ENCODE measurements around the gene CASS4. TPM values are rescaled to one million over a fixed set of nuclear protein-coding genes. Genes with fewer than 3 reads are reported as not detected.

CASS4 gene
- total RNA-seq, 2 donors from 2014 or later = 7.1 to 18.6 TPM

- Mint-ChIP-seq H3K36me3 (ENCODE audit: low read depth) (peaks cover 2% of the 10 kb centered on the region), H3K4me3 (peak overlapping the region; percentile 47)
- no peak for ATAC-seq
These were observed 9.1 kb downstream of the CASS4 start for GRCh38 chr20:56420940-56421688.

GRCh38 chr20:56422076-56422823, 10.2 kb downstream of the CASS4 start:
- H3K36me3 Mint-ChIP-seq (ENCODE audit: low read depth) = peaks cover 1% of the 10 kb centered on the region
- DNase-seq = no peak
- H3K9me3 ChIP-seq (ENCODE audit: control insufficient read depth, low read length, poor library complexity, severe bottlenecking) = no peaks in the 10 kb centered on the region
- no peak overlapping the region for H3K4me3 Mint-ChIP-seq
- peak; percentile 32 for ATAC-seq
- H3K4me1 Mint-ChIP-seq = peaks cover 40% of the 10 kb centered on the region
- peak overlapping the region; percentile 72 for H3K27ac Mint-ChIP-seq
- H3K27me3 Mint-ChIP-seq = no peaks in the 10 kb centered on the region

More at GRCh38 chr20:56420940-56421688, 9.1 kb downstream of the CASS4 start:
- Mint-ChIP-seq H3K27me3 (no peaks in the 10 kb centered on the region), H3K4me1 (peaks cover 42% of the 10 kb centered on the region), H3K27ac (no peak overlapping the region)
- DNase-seq = no peak
- H3K9me3 ChIP-seq (ENCODE audit: control insufficient read depth, low read length, poor library complexity, severe bottlenecking) = no peaks in the 10 kb centered on the region

- peaks cover 40% of the 10 kb centered on the region for H3K4me1 Mint-ChIP-seq
- no peak overlapping the region for H3K4me3 Mint-ChIP-seq
- H3K9me3 ChIP-seq (ENCODE audit: control insufficient read depth, low read length, poor library complexity, severe bottlenecking) = no peaks in the 10 kb centered on the region
- H3K36me3 Mint-ChIP-seq (ENCODE audit: low read depth) = no peaks in the 10 kb centered on the region
- no peak for DNase-seq
- H3K27ac Mint-ChIP-seq = peak overlapping the region; percentile 72
- H3K27me3 Mint-ChIP-seq = no peaks in the 10 kb centered on the region
- ATAC-seq = no peak
These were observed 10.7 kb downstream of the CASS4 start for GRCh38 chr20:56422824-56423189.

- H3K4me3 Mint-ChIP-seq = no peak overlapping the region
- H3K36me3 Mint-ChIP-seq (ENCODE audit: low read depth) = no peaks in the 10 kb centered on the region
- H3K27me3 Mint-ChIP-seq = no peaks in the 10 kb centered on the region
- ATAC-seq = no peak
- H3K9me3 ChIP-seq (ENCODE audit: control insufficient read depth, low read length, poor library complexity, severe bottlenecking) = no peaks in the 10 kb centered on the region
- DNase-seq = no peak
- no peak overlapping the region for H3K27ac Mint-ChIP-seq
- peaks cover 40% of the 10 kb centered on the region for H3K4me1 Mint-ChIP-seq
These were observed 11.2 kb downstream of the CASS4 start for GRCh38 chr20:56423211-56423610.

- DNase-seq = no peak
- no peaks in the 10 kb centered on the region for H3K9me3 ChIP-seq (ENCODE audit: control insufficient read depth, low read length, poor library complexity, severe bottlenecking)
- Mint-ChIP-seq H3K36me3 (ENCODE audit: low read depth) (no peaks in the 10 kb centered on the region), H3K4me3 (no peak overlapping the region), H3K27ac (no peak overlapping the region), H3K4me1 (peaks cover 36% of the 10 kb centered on the region), H3K27me3 (no peaks in the 10 kb centered on the region)
- ATAC-seq = no peak
These were observed 11.8 kb downstream of the CASS4 start for GRCh38 chr20:56423886-56424285.

- no peaks in the 10 kb centered on the region for H3K27me3 Mint-ChIP-seq
- H3K36me3 Mint-ChIP-seq (ENCODE audit: low read depth) = no peaks in the 10 kb centered on the region
- DNase-seq (no peak), ATAC-seq (no peak)
- no peak overlapping the region for H3K27ac Mint-ChIP-seq
- no peaks in the 10 kb centered on the region for H3K9me3 ChIP-seq (ENCODE audit: control insufficient read depth, low read length, poor library complexity, severe bottlenecking)
- peaks cover 43% of the 10 kb centered on the region for H3K4me1 Mint-ChIP-seq
- H3K4me3 Mint-ChIP-seq = no peak overlapping the region
These were observed 12.9 kb downstream of the CASS4 start for GRCh38 chr20:56424931-56425330.

- H3K9me3 ChIP-seq (ENCODE audit: control insufficient read depth, low read length, poor library complexity, severe bottlenecking) = no peaks in the 10 kb centered on the region
- ATAC-seq (no peak), DNase-seq (no peak)
- Mint-ChIP-seq H3K4me3 (no peak overlapping the region), H3K4me1 (peaks cover 47% of the 10 kb centered on the region), H3K27ac (no peak overlapping the region), H3K36me3 (ENCODE audit: low read depth) (peaks cover 2% of the 10 kb centered on the region), H3K27me3 (no peaks in the 10 kb centered on the region)
These were observed 14.0 kb downstream of the CASS4 start for GRCh38 chr20:56426026-56426425.

GRCh38 chr20:56426926-56427325, 14.9 kb downstream of the CASS4 start:
- DNase-seq = no peak
- Mint-ChIP-seq H3K27ac (no peak overlapping the region), H3K4me3 (no peak overlapping the region), H3K27me3 (no peaks in the 10 kb centered on the region), H3K4me1 (peaks cover 42% of the 10 kb centered on the region), H3K36me3 (ENCODE audit: low read depth) (peaks cover 2% of the 10 kb centered on the region)
- ATAC-seq = no peak
- H3K9me3 ChIP-seq (ENCODE audit: control insufficient read depth, low read length, poor library complexity, severe bottlenecking) = no peaks in the 10 kb centered on the region

- H3K4me3 Mint-ChIP-seq = no peak overlapping the region
- ATAC-seq (no peak), DNase-seq (no peak)
- peak overlapping the region; percentile 41 for H3K27ac Mint-ChIP-seq
- no peaks in the 10 kb centered on the region for H3K9me3 ChIP-seq (ENCODE audit: control insufficient read depth, low read length, poor library complexity, severe bottlenecking)
- peaks cover 33% of the 10 kb centered on the region for H3K4me1 Mint-ChIP-seq
- H3K27me3 Mint-ChIP-seq = no peaks in the 10 kb centered on the region
- peaks cover 2% of the 10 kb centered on the region for H3K36me3 Mint-ChIP-seq (ENCODE audit: low read depth)
These were observed 15.7 kb downstream of the CASS4 start for GRCh38 chr20:56427797-56428196.

GRCh38 chr20:56428410-56428809, 16.4 kb downstream of the CASS4 start:
- Mint-ChIP-seq H3K4me1 (peaks cover 37% of the 10 kb centered on the region), H3K36me3 (ENCODE audit: low read depth) (peaks cover 2% of the 10 kb centered on the region), H3K27me3 (no peaks in the 10 kb centered on the region), H3K27ac (no peak overlapping the region), H3K4me3 (peak overlapping the region; percentile 7)
- ATAC-seq (no peak), DNase-seq (no peak)
- H3K9me3 ChIP-seq (ENCODE audit: control insufficient read depth, low read length, poor library complexity, severe bottlenecking) = no peaks in the 10 kb centered on the region

- H3K4me3 Mint-ChIP-seq = peak overlapping the region; percentile 78
- H3K27ac Mint-ChIP-seq = peak overlapping the region; percentile 53
- H3K4me1 Mint-ChIP-seq = peaks cover 37% of the 10 kb centered on the region
- ATAC-seq (no peak), DNase-seq (no peak)
- H3K27me3 Mint-ChIP-seq = no peaks in the 10 kb centered on the region
- peaks cover 2% of the 10 kb centered on the region for H3K36me3 Mint-ChIP-seq (ENCODE audit: low read depth)
- H3K9me3 ChIP-seq (ENCODE audit: control insufficient read depth, low read length, poor library complexity, severe bottlenecking) = no peaks in the 10 kb centered on the region
These were observed 16.8 kb downstream of the CASS4 start for GRCh38 chr20:56428881-56429280.

GRCh38 chr20:56429502-56429901, 17.4 kb downstream of the CASS4 start:
- Mint-ChIP-seq H3K4me3 (peak overlapping the region; percentile 78), H3K4me1 (peaks cover 37% of the 10 kb centered on the region), H3K27ac (peak overlapping the region; percentile 53), H3K36me3 (ENCODE audit: low read depth) (peaks cover 2% of the 10 kb centered on the region), H3K27me3 (no peaks in the 10 kb centered on the region)
- ATAC-seq (peak; percentile 21), DNase-seq (no peak)
- H3K9me3 ChIP-seq (ENCODE audit: control insufficient read depth, low read length, poor library complexity, severe bottlenecking) = no peaks in the 10 kb centered on the region

- Mint-ChIP-seq H3K36me3 (ENCODE audit: low read depth) (peaks cover 2% of the 10 kb centered on the region), H3K4me1 (peaks cover 37% of the 10 kb centered on the region), H3K27ac (peak overlapping the region; percentile 53), H3K4me3 (peak overlapping the region; percentile 78), H3K27me3 (no peaks in the 10 kb centered on the region)
- H3K9me3 ChIP-seq (ENCODE audit: control insufficient read depth, low read length, poor library complexity, severe bottlenecking) = no peaks in the 10 kb centered on the region
- DNase-seq (no peak), ATAC-seq (no peak)
These were observed 17.9 kb downstream of the CASS4 start for GRCh38 chr20:56429941-56430340.

All from T-helper 17 cell (primary cell).